HG02981 (cell line): ENCODE data around the gene KRT78.

Experiments
- ATAC-seq: cut with Tn5 transposase; IDR thresholded peaks from one replicate; pipeline ENCODE4 v1.9.1; 2021; ENCODE audit warnings: mild to moderate bottlenecking, moderate library complexity; ENCODE audit not compliant: unreplicated experiment

Gene KRT78

DNA sequence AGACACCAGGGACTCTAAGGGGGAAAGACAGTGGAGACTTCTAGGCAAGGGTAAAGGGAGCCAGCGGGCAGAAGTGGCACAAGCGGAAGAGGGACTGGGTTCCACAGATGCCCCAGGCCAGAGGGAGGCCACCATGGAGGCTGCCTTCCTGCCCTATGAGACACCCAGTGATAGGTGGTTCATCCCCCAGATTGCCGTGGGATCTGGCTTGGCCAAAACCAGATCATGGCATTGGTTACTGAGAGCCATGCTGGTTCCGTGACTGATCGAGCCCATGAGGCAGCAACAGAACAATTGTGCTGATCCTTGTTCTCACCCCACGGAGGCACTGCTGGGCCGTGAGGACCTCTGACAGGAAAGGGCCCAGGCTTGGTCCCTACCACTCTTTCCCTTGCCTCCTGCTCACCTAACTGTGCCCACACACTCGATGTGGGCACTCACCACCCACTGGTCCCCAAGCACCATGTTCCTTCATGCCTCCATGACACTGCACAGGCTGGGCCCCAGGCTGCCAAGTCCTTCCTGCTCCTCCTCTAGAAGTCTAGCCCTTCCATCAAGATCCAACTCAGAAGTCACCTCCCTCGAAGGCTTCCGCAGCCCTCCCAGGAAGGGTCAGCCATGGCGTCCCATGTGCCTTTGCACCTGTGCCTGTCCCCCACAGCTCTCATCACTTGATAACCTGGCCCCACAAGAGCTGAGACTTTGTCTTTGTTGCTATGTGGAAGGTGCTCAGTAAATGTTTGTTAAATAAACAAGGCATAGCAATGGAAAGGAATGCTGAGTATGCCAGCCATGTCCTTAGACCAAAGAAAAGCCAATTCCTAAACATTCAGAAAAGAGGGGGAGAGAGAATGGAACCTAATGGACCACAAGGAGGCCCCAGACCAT is 21.9 kb downstream of the KRT78 start:
- ATAC-seq: no peak

DNA sequence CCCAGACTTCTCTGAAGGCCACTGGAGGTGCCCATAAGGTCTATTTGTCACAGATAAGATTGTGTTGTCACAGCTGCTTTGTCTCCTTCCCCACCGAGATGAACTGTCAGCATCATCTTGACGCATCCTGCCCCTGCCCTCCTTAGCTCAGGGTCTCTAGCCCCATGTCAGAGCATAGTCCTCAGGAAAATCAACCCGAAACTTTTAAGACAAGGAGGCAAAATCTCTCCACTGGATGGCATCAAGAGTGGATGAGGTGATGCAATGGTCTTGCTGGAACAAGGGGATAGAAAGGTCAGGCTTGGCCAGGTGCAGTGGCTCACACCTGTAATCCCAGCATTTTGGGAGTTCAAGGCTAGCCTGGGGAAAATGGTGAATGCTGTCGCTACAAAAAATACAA is 22.8 kb downstream of the KRT78 start:
- ATAC-seq: no peak

DNA sequence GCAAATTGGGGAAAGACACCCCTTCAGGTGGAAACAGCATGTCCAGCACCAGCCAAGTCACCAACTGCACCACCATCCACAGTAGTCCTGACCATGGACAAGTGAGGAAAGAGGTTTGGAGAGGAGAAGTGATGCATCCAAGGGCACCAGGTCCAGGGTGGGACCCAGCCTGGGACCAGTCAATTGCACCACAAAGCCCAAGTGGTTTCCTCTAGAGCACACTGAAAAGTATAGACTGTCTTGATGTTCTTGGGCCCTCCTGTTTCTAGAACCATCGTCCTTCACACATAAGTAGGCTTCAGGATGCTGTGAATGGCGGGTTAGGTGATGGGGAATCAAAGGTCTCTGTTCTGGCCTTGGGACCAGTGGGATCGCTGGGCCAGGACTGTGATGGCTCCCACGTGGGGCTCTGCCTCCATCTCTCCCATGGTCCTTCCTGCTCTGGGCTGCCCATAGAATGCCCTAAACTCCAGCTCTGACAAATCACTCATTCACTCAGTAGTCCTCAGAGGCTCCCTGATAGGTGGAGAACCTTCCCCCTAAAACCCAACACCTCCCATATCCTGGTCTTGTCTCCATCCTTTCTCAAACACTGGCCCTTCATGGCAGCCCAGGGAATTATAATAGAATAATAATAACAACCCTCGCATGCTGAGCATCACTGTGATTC is 23.9 kb downstream of the KRT78 start:
- ATAC-seq: no peak

DNA sequence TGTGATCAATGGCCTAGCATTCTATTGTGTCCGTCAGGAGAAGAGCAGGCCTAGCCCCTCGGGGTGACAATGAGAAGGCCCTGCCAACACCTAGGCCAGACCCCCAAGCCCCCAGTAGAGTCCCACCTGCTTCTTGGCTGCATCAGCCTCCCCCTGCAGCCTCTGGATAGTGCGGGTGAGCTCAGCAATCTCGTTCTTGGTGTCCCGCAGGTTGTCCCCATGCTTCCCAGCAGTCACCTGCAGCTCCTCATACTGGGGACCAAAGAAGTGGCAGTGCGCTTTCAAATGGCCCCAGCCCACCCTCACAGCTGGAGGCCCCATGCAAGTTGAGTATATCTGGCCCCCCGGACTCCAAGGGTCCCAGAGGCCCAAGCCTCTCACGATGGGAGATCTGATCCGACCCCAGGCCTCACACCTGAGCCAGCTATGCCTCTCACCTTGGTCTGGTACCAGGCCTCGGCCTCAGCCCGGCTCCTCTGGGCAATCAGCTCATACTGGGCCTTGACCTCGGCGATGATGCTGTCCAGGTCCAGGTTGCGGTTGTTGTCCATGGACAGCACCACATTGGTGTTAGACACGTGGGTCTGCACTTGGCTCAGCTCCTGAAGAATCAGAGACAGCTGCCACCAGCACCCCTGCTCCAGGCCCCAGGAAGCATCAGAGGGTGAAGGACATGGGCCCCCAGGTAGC is 24.9 kb downstream of the KRT78 start:
- no peak for ATAC-seq

DNA sequence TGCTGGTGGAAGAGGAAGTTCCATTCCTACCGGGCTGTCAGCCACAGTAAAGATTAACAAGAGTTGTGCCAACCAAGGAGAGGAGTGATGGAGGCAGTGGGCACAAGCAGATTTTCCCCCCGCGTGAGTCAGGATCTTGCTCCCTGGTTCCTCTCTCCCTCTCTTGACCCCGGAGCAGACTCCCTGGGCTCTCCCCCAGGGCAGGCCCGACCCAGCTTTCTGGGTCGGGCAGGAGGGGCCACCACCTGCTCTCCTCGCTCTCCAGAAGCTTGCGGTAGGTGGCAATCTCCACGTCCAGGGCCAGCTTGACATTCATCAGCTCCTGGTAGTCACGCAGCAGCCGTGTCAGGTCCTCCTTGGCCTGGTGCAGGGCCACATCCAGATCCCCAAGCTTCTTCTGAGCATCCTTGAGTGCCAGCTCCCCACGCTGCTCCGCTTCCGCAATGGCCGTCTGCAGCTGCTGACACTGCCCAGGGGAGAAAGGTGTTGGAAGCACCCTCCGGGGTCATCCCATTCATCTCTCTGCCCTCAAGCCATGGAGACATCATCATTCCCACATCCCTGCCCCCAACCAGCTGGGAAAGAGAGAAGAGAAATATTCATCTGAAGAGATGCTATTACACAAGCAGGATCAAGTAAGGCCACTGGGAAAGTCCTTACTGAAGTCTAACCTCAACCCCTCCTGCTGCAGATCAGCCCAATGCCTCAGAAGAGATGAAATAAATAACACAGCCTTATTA is 25.9 kb downstream of the KRT78 start:
- no peak for ATAC-seq

DNA sequence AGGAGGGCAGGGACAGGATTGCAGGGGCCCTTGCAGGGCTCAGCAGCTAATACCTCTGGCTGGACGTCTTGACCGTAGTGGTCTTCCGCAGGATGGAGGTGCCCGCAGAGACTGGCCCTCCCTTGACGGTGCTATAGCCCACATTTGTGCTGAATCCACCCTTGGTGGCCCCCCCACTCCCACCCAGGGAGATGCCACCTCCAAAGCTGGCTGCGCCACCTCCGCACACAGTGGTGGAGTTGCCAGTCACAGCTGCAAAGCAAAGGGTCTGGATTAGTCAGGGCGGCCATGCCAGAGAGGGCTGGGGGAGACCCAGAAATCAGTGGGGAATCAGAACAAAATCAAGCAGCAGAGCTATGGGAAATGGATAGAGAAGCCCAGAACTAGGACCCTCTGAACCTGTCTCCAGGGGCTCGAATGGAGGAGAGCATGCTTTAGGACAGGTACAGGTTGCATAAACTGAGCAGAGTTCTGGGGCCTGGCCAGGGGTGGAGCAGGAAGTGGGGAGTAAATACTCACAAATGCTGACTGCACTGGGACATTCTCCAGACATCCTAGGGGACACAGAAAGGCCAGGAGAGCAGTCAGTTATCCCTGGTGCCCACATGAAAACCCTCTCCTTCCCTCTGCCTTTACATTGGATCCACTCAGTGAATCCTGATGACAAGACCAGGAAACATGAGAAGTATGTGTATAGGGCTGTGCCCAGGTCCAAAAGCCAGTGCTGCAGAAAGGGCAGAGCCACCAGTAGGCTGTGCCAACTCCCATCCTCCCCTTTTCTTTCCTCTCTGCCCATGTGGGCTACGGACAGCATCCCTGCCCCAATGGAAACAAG is 26.8 kb downstream of the KRT78 start:
- ATAC-seq: no peak

DNA sequence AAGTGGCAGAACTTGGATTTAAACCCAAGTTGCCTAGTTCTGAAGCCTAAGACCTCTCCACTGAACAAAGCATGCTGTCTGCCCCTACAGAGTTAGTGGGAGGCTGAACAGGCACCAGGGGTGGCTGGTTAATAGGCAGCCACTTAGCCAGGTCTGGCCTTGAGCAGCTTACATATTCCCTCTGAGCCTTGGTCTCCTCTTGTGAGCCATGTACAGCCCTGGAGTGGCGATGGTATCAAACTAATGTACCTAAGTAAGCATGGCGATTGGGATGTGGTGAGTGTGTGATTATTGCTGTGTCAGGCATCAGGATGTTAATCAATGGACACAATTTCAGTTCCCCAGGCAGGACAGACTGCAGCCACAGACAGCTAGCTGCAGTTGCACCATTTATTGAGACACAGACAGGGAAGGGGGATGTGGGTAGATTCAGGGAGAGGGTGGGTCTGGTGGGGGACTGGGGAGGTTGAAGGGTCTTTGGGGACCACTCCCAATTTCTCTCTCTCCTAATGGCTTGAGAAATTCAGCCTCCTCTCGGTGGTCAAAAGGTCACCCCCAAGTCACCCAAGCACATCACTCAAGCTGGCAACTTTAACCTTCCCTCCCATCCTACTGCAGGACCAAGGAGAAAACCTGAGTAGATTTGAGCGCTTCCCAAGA is 27.6 kb downstream of the KRT78 start:
- no peak for ATAC-seq

DNA sequence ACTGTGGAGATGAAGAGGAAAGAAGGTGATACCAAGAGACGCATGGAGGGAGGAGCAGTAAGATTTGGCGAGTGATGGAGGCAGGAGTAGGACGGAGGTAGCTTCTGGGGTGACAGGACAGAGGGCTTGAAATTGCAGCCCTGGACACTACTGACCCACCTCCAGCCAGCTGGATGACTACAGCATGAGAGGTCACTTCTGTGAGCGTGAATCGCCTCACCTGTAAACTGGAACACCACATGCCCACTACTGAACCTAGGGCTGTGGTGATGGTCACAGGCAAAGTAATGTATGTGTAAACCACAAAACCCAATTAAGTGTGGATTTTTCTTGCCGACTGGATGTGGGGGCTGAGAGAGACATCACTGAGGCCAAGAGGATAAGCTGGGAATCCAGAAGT is 28.3 kb downstream of the KRT78 start:
- no peak for ATAC-seq

DNA sequence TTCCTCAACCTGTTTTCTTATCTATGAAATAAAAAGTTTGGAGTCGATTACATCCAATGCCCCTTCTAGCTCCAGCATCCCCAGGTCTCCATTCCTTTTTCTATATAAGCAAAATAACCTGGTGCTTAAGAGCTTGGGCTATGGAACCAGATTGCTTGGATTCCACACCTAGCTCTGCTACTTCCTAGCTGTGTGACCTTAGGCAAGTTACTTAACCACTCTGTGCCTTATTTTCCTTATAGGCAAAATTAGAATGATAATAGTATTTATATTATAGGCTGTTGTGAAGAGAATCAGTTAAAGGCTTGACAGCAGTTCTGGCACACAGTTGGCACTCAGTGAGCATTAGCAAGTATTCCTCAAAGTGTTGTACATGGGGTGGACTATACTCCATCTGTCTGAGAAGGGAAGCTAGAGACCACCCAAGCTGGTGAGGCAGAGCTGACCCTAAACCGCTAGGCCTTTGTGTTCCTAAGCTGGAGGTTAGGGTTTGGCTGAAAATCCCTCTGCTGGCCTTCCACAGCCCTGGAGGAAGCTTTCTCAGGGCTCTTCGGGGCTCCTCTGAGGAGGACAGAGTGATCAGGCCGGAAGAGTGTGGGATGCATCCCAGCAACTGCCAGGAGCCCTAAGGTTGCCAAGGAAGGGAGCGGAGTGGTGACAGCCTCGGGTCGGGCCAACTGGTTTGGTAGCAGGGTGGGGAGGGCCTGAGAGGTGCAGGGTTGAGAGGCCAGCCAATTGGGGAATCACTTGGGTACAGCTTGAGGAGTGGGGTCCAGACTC is 28.9 kb downstream of the KRT78 start:
- ATAC-seq: no peak

DNA sequence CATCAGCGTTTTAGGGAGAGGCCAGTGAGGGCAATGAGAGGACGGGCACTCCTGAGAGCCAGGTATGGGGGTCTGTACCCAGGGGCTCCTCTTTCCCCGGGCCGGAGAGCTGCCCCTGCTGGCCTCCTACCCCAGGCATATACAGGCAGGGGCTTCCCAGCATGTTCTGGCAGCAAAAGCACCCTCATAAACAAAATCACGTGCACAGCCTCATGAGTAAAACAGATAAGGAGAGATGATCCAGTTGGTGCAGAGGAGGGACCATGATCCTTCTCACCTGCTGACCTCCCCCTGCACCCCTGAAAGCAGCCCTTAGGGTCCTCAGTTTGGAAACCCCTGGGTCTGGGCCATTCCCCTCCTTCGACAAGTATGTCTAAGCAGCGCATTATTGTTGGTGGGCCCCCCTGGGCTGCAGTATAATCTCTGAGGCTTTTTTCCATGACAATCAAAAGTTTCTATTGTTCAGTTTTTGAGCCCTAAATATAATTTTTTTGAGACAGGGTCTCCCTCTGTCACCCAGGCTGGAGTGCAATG is 29.8 kb downstream of the KRT78 start:
- ATAC-seq: no peak

DNA sequence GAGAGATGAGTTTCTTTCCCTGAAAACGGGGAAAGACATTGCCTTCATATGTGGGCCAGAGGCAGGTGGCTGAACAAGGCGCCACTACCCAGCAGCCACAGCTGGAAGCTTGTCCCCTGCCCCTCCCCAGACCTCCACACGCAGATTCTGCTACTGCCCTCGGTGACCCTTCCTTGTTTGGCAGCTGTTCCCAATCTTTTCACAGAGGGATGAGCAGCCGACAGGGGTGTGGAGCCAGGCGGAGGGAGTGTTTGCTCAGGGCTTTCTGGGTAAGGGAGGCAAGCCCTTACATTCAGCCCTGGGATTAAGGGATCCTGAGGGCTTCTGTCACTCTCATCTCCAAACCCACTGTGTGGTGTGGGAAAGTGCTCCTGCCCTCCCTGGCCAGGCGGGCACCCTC is 30.4 kb downstream of the KRT78 start:
- no peak for ATAC-seq

DNA sequence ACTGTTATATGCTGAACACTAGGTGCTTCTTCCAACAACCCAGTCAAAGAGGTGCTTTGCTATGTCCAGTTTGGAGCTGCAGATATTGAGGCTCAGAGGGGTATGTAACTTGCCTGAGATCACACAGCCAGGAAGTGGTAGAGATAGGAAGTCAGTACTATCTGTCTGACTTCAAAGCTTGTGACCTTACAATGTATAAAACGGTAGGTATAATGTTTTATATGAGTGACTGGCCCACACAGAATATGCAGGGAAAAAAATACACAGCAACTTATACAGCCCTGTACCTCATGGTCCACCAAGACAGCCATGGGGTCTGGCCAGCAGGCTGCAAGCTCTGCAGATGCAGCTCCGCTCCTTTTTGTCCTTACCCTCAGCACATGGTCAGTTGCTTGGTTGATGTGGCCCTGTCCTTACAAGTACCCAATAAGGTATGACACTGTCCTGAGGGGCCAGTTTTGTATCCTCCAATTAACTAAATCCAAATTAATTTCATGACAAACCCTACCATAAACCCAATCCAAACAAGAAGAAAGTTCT is 31.0 kb downstream of the KRT78 start:
- ATAC-seq: no peak

DNA sequence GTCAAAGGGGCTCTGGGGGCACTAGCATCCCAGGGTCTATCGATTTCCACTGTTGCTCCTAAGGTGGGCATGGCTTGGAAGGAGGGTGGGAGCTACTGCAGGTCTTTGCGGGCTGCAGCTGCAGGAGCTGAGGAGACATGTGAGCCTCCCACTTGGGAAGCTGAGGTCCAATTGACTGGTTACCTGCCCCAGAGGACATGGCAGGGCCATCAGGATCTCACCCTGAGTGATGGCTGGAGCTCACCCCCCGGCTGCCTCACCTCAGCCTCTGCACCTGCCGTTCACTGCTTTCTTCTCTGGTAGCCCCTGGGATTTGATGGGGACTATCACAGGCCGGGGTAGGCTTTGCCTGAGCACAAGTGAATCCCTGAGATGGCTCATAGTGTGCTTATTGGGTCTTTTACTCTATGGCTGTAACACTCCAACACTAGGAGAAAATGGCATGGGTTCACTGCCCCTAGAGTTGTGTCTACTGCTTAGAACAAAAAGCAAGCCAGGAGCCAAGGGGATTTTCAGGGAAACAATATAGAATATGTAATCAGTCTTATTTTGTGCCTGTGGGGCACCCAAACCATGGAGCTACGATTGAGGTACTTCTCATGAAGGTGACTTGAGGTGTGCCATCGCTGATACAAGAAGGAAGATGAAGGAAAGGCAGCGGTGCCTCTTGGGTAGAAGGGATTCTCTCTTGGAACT is 31.6 kb downstream of the KRT78 start:
- no peak for ATAC-seq

DNA sequence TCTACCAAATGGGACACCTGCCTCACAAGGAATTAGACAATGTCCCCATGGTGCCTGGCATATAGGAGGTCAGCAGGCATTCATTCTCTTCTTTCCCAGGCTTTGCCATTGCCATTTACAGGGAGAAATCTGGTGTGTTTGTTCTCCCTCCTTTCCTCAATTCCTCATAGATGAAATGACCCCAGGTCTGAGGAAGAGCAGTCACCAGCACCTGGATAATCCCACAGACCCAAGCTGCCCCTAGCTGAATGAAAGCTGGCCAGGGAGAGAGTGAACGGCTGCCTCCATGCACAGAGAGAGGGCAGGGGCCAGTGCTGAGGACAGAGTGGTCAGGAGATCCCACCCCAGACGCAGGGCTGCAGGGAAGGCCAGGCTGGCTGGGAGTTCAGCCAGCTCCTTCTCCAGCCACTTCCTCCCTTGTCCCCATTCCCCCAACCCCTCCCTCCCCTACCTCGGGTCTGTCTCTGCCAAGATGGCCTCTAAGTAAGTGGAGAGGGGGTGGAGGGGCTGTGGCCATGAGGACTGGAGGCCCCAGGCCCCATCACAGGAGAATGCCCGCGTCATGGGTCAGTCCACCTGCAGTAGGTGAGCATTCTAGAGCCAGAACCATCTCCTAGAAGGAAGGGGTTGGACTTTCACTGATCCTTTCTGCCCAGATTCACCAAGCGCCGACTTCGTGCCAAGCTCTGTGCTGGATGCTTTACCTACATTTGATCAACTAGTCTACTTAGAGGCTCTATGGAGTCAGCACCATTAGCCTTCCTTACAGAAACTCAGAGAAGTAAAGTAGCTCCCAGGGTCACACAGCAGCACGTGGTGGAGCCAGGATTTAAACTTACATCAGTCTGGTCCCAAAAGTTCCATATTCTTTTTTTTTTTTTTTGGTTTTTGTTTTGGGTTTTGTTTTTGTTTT is 32.9 kb downstream of the KRT78 start:
- no peak for ATAC-seq

DNA sequence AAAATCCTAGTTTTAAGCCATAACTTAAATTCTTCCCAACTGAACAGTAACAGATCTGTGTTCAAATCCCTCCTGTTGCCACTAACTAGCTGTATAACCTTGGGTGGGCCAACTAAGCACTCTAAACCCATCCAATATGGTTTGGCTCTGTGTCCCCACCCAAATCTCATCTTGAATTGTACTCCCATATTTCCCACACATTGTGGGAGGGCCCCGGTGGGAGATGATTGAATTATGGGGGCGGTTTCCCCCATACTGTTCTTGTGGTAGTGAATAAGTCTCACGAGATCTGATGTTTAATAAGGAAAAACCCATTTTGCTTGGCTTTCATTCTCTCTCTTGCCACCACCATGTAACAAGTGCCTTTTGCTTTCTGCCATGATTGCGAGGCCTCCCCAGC is 33.6 kb downstream of the KRT78 start:
- ATAC-seq: no peak

DNA sequence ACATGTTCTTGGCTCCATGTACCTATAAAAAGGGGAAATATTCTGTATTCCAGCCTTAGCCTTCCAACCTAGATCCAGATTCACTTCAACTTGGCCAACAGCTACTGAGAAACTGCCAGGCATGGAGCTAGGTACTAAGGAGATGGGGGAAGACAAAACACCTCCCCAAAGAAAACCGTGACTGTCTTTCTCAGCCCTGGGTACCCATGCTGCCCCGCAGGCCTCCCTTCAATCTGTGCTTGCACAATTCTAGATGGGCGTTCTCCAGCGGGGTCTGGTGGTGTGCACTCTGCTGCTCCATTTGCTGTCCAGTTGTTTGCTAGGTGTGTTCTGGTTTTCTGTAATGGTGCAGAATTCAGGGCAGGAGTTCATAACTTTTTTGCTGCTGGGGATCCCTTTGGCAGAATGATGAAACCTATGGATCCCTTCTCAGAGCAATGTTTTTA is 34.1 kb downstream of the KRT78 start:
- ATAC-seq: no peak
